NK-92 treated with Interleukin-12 subunit alpha and Interleukin-12 subunit beta, amount 100 ng/mL, for 24 hours (cell line): ENCODE measurements around the gene AGMAT.

Experiments
- DNase-seq: peaks from one replicate; lab custom pipeline; 2025; lab: John Stamatoyannopoulos, UW

Gene AGMAT

GRCh38 chr1:15559189-15559810 lies 25.6 kb downstream of the AGMAT start:
- DNase-seq: no peak

- DNase-seq: no peak
Measured at GRCh38 chr1:15558516-15558915, 26.3 kb downstream of the AGMAT start.

- no peak for DNase-seq
Measured at GRCh38 chr1:15557594-15557993, 27.3 kb downstream of the AGMAT start.

GRCh38 chr1:15557008-15557407 lies 27.8 kb downstream of the AGMAT start:
- no peak for DNase-seq

- DNase-seq: no peak
Measured at GRCh38 chr1:15550573-15550972, 34.3 kb downstream of the AGMAT start.

GRCh38 chr1:15546641-15547040 lies 38.2 kb downstream of the AGMAT start:
- DNase-seq: no peak

- DNase-seq: no peak
Measured at GRCh38 chr1:15543589-15544568, 41.0 kb downstream of the AGMAT start.

GRCh38 chr1:15543251-15543588 lies 41.6 kb downstream of the AGMAT start:
- DNase-seq: no peak

- no peak for DNase-seq
Measured at GRCh38 chr1:15542388-15543250, 42.2 kb downstream of the AGMAT start.

- DNase-seq: no peak
Measured at GRCh38 chr1:15541231-15541792, 43.5 kb downstream of the AGMAT start.

- no peak for DNase-seq
Measured at GRCh38 chr1:15540186-15540585, 44.7 kb downstream of the AGMAT start.

- no peak for DNase-seq
Measured at GRCh38 chr1:15538771-15539170, 46.1 kb downstream of the AGMAT start.

- no peak for DNase-seq
Measured at GRCh38 chr1:15531682-15532081, 53.2 kb downstream of the AGMAT start.

GRCh38 chr1:15531003-15531402 lies 53.8 kb downstream of the AGMAT start:
- DNase-seq: no peak

- DNase-seq: peak; percentile 99
Measured at GRCh38 chr1:15526490-15527339, 58.1 kb downstream of the AGMAT start, which contains the start of gene DNAJC16. Gene DNAJC16, plus strand, starts transcription at chr1:15526848. Its CDS starts 2,258 bp downstream, at chr1:15529106.

GRCh38 chr1:15526021-15526489 lies 58.8 kb downstream of the AGMAT start:
- DNase-seq: no peak

- DNase-seq: no peak
Measured at GRCh38 chr1:15525050-15526020, 59.5 kb downstream of the AGMAT start.

GRCh38 chr1:15524283-15525049 lies 60.4 kb downstream of the AGMAT start:
- peak; percentile 100 for DNase-seq

- DNase-seq: no peak
Measured at GRCh38 chr1:15524021-15524282, 60.9 kb downstream of the AGMAT start, which contains the start of gene CASP9. Gene CASP9, minus strand, starts transcription at chr1:15524215. Its CDS starts 15 bp downstream, at chr1:15524200.
